Measurements from ENCODE around the gene PIP5K1C.
"Not testable (repeated sequence)": the region's sequence is repeated elsewhere in the genome, so short reads cannot be mapped to it uniquely, and the experiment has no call there.

PIP5K1C gene

DNA sequence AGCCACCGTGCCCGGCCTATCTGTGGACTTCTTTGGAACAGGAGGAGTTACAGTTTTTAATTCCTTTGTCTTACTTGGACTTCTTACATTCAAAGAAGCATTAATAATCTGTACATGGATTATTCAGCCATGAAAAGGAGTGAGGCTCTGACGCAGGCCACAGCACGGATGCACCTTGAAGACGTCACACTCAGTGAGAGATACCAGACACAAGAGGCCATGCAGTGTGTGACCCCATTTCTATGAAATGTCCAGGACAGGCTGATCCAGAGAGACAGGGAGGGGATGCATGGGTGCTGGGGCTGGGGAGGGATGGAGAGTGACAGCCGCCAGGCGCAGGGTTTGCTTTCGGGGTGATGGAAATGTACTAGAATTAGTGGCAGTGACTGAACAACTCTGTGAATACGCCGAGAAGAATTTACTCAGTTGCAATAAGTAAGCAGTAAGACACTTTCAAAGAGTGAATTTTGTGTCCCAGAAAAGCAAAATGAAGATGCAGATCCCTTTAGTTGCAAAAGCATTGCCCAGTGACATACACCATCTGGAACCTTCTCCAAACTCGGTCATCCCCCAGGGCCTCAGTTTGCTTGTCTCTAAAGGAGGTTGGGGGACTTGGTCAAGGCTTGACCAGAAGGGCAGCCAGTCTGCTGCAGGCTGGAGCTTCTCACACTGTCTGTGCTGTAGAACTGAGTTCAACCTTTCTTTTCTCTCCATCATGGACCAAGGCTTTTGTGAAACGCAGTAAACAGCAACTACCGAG lies 25.3 kb downstream of the PIP5K1C start:
- no peak for DNase-seq (ENCODE audit: low read depth, low spot score)

DNA sequence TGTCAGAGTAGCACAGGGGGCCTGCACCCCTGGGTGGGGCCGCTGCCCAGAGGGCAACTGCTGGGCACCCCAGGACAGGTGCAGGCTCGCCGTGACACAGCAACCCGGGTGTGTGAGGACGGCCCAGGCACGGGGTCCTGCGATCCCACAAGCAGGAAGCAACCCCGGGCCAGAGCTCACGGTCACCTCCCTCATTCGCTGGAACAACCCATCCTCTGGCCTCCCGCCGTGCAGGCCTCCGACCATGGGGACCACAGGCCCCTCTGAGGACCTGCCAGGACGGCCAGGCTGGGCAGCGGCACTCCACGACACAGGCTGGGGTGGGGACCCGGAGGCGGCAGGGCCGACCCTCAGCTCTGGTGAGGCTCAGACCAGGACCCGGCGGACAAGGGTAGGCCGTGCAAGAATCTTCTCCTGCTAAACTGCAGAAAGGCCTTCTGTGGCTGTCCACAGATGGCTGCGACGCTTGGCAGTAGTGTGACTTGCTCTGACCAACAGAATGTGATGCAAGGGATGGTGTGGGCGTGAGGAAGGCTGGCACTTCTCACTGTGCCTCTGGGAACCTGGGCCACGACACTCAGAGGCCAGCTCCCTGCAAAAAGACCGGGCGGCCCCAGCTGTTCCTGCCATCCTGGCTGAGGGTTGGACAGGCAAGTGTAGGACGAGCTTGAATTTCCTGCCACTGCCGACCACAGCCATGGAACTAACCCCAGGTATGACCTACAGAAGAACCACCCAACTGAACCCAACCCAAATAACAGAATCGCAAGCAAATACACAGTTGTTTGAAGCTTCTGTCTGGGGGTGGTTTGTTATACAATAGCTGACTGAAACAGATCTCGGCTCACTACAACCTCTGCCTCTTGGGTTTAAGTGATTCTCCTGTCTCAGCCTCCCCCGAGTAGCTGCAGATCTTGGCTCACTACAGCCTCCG lies 26.5 kb downstream of the PIP5K1C start:
- no peak for DNase-seq (ENCODE audit: low read depth, low spot score)

DNA sequence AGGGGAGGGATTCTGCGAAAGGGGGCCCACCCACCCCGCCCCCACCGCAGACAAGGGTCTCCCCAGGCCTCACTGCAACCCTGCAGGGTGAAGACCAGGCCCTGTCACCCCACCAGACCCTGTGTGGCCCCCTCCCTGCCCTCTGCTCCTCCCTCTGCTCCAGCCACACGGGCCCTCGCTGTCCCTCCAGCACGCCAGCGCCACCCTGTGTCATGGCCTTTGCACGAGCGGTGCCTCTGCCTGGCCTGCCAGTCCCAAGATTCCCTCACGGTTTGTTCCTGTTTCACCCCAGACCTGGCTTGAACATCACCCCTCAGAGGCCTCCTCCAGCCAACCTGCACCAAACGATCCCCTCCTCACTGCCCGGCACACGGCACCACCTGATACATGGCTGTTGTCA lies 27.3 kb downstream of the PIP5K1C start:
- DNase-seq (ENCODE audit: low read depth, low spot score) = no peak

DNA sequence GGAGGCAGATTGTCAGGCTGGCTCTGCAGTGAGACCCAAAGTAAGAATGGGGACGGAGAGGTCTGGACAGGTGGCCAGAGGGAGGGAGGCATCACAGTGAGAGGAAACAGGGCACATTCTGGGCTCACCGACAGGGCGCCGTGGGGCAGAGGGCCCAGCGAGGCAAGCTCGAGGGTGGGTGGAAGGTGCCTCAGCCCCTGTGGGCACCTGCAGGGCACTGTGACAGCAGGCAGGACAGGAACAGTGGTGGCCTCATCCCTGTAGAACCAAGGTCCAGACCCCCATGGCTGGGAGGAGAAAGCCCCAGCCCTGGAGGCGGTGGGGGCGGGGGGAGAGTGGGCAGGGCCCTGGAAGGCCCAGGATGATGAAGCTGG lies 27.7 kb downstream of the PIP5K1C start:
- DNase-seq (ENCODE audit: low read depth, low spot score) = no peak

DNA sequence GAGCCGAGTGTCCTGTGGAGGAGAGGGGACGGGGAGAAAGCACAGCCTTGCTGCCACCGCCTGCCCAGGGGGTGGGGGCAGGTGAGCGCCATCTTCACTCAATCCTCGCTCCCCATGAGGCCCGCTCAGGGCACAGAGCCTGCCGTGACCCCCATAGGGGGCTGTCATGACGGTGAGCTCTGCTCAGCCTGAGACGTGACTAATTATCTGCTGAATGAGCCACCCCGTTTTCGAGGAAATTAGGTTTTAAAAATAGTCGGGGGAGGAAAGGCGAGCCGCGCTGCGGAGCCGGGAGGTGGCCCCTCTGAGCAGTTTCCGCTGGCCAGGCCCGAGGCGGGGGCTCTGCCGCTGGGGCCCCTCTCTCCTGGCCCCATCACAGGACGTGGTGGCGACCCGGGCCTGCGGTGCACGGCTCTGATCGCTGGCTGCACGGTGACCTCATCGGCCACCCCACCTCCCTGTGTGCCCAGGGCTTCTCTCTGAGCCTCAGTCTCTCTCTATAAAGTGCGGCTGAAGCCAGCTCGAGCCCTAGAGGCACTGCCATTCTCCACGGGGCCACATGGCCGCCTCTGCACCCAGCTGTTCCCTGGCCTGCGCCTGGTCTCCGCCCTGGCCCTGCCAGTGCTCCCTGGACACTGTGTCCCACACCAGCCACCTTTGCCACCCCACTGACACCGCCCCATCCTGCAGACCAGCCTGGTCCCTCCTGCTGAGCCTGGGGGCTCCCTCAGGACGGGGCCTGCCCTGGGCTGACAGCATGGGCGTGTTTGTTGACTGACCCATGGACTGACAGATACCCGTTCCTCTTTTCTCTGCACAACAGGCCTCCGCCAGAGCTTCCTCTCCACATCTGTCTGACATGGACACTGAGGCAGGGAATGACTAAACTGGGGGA lies 28.3 kb downstream of the PIP5K1C start:
- no peak for DNase-seq (ENCODE audit: low read depth, low spot score)

DNA sequence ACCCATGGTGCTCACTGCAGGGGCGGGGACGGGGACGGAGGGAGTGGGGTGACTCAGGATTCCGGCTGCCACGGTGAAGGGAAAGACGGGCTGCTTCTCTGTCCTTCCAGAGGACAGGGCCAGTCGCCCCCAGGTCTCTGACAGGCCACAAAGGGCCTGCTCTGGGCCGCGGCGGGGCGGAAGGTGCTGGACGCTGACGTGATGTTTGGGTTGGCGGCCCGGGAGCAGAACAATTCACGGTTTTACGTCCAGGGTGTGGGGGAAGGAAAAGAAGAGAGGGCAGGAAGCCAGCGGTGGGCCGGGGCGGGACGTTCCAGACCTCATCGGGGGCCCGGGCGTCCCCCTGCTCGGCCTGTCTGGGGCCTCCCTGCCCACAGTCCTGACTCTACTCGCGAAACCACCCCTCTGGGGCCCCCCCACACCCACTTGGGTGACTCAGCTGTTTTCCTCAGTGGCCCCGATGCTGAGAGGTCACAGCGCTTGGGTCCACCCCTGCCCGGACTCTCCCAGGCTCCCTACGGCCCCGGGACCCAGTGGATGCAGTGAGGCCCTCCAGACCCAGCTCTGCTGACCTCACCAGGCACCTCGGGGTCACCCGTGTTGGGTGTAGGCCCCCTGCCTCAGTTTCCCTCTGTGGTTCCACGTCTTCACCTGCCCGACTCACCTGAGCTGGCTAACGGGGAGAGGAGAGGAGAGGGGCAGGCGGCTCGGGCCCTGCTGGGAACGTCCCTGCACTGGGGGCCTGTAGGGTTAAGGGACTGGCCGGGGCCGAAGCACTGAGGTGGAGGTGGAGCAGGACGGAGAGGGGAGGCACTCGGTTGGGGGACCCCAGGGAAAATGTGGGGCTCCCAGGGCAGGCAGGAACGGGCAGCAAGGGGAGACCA lies 29.2 kb downstream of the PIP5K1C start:
- DNase-seq (ENCODE audit: low read depth, low spot score) = no peak

DNA sequence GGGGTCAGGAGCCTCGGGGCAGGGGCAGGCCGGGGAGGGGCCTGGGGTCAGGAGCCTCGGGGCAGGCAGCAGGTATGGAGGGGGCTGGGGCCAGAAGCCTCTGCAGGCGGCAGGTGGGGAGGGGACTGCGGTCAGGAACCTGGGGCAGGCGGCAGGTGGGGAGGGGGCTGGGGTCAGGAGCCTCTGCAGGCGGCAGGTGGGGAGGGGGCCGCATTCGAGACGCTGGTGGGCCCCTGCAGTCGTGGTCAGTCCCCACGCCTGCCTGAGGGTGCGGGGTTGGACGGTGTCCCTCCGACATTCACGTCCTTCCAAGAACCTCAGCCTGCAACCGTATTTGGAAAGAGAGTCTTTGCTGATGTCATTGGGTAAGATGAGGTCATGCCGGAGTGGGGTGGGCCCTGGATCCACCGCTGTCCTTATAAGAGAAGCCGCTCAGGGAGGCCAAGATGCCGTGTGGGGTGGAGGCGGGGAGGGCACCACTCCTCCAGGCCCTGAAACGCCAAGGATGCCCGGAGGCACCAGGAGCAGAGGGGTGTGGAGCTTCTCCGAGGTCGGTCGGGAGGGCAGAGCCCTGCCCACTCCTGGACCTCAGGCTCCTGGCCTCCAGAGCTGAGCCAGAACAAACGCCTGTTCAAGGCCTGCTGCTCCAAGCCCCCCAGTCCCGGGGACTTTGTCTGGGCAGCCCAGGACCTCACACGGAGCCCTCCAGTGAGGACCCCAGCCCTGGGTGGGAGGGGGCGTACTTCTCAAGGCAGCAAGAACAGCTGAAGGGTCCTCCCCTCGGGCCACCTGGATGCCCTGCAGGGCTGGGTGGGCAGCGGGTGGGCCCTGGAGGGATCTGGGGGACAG lies 30.1 kb downstream of the PIP5K1C start:
- DNase-seq (ENCODE audit: low read depth, low spot score) = no peak

DNA sequence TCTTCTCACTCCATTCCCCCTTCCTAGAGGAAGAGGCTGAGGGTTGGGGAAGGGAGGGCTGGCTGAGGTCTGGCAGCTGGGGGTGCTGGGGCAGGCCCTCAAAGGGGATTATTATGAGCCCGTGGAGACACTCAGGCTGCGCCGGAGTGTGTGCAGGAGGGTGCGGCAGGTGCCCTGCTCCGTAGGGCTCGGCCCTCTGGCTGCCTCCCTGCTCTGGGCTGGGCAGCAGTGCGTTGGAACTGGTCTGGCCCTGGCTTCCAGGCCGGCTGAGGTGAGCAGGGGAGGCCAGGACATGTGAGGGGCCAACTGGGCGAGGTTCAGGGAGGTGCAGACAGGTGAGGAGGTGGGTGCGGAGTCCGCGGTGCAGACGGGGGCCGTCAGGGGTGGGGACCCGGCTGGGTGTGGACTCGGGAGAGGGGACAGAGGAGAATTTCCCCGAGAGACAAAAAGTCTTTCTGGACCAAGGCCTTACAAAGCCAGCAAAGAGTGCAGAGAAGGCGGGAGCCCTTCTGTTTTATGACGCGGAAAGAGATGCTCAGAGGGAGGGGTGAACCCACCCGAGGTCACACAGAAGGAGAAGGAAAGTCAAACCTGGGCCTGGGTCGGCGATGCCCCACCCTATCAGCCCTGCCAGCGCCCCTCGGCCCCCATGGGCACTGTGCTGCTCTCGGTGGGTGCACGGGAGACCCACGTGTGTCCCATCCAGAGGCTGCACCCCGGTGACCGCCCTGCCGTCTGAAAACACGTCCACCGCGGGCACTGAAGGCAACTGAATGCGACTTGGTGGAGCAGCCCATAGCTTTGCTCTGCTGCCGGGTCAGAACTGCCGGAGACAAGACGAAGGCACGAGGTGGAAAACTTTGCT lies 31.0 kb downstream of the PIP5K1C start:
- DNase-seq (ENCODE audit: low read depth, low spot score) = no peak

DNA sequence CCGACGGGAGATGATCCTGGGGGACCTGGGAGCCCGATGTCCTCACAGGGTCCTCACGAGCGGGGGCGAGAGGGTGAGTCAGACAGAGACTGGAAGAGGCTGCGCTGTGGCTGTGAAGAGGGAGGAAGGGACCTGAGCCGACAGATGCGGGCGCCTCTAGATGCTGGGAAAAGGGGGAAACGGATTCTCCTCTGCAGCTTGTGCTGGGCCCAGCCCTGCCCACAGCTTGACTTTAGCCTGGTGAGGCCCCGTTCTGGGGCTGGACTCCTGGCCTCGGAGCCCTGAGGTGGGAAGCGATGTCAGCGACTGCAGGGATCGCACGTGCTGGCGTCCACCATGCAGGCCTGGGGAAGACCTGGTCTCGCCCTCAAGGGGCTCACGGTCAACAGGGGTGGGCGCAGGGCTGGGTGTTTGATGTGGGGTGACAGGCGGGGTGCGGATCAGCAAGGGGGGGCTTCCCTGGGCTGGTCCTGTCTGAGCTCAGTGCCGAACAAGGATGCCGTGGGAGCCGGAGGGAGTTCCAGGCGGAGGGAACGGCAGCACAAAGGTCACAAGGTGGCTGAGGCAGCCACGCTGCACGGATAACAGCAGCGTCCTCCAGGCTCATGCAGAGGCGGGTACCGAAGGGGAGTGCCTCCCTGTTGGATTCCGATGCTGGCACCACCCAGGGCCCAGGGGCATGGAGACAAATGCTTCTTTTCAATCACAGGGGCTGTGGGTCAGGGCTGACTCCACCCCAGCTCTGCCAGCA lies 31.8 kb downstream of the PIP5K1C start:
- DNase-seq (ENCODE audit: low read depth, low spot score) = no peak

DNA sequence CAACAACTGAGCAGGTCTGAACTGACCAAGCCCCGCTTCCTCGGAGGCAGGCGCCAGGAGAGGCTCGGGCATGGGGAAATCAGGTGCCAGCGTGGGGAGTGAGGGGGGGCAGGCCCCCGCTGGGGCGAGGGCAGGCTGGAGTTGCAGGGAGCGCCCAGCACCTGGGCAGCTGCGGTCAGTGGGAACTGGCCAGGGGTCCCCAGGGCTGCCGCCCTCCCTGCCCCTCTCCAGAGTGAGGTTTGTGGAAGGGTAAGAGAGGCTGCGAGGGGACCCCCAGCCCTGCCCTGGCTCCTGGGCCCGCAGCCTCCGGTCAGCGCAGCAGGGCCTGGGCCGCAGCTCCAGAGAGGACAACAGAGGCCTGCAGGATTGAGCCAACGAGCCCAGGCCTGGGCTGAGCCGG lies 32.5 kb downstream of the PIP5K1C start:
- DNase-seq (ENCODE audit: low read depth, low spot score) = no peak

DNA sequence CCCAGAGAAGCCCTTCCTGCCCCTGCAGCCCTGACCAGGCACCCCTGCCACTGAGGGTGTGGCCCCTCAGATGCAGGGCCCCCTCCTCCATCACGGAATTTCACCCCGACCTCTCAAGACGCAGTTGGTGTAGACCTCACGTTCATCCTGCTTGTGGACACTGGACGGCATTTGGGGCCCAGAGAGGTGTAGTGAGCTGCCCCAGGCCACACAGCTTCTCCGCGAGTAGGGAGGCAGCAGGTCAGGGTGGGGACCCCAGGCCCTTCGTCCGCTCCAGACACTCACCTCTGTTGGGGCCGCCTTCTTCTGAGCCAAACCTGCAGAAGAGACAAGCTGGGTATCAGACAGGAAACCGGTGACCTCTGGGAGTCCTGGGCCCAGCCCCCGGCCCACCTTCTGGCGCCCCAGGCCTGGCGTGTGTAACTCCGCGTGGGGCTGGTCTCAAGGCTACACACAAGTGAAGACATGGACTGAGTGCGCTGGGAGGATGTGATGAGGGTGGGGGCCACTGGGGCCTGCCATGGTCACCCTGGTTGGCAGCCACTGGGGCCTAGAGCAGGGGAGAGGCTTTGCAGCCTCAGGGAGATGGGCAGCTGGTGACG lies 33.1 kb downstream of the PIP5K1C start:
- DNase-seq (ENCODE audit: low read depth, low spot score) = no peak

DNA sequence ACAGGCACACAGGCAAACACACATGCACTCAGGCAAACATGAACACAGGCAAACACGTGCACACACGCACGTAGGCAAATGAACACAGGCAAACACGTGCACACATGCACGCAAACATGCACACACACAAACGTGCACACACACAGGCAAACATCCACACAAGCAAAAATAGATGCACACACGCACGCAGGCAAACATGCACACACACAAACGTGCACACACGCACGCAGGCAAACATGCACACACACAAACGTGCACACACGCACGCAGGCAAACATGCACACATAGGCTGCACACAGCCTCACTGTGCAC lies 33.8 kb downstream of the PIP5K1C start:
- DNase-seq (ENCODE audit: low read depth, low spot score) = not testable (repeated sequence)

DNA sequence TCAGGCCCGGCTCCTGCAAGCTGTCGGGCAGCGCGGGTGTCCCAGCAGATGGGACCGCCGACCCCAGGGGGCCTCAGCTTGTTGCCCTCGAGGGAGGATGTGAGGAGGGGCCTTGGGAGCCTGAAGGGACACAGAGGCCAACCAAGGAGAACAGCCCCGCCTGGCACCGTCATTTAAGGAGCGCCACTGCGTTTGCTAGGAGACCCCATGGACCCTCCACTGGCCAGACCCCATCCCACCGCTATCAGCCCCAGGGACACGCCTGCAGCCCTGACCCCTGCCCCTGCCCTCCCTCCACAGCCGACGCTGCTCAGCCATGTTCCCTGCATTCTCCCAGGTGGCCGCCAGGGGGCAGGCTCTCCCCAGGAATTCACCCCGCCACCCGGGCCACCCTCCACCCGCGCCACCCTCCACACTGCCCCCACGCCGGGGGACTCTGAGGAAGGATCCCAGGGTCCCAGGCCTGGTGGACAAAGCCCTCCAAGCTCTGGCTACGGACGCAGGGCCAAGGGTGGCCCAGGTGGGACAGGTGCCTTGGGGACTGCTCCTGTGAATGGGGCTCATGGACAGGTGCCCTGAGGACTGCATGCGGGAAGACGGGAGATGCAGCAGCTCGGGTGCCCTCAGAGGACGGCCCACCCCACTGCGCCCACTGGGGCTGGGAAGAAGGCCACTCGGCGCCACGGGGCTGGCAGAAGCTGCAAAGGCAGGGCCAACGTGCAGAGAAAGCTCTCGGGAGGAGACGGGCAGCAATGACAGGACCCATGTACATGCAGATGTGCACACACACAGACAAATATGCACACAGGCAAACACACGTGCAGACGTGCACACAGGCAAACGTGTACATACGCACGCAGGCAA lies 34.4 kb downstream of the PIP5K1C start:
- DNase-seq (ENCODE audit: low read depth, low spot score) = peak; percentile 57

DNA sequence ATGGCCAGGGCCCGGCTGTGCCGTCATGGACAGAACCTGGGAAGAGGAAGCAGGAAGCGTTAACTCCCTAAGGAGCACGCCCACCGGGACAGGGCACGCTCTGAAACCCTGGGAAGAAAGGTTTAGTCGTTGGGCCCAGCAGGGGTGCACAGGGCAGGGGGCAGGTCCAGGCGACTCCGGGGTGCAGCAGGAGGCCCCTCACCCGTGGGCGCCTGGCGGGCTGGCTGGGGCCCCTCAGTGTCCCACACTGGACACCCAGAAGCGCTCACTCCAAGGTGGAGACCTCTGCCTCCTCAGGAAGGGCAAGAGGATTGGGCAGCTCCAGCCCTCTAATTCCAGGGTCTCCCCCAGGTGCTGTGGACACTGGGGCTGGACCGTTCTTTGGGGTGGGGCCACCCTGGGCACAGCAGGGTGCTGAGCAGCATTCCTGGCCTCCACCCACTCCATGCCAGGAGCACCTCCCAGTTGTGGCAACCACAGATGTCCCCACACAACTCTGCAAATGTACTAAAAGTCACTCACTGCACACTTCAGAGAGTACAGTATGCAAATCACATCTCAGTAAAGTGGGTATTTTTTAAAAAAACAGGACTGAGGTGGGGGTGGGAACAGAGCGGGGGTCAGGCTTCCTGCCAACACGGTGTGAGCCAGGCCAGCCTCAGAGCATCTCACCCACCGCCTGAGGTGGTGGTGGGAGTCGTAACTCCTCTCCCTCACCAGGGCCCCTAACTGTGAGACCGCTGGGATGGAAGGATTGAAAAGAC lies 35.2 kb downstream of the PIP5K1C start:
- no peak for DNase-seq (ENCODE audit: low read depth, low spot score)

DNA sequence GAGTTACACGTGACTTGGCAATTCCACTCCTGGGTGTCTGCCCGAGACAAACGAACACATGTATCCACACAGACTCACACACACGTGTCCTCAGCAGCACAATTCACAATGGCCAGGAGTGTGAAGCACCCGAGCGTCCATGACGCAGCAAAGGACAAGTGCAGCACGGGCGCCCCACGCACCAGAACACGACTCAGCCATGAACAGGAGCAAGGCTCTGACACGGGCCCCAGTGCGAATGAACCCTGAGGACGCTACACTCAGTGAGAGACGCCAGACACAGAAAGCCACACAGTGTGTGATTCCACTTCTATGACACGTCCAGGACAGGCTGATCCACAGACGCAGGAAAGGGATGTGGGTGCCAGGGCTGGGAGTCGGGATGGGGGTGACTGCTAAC lies 36.4 kb downstream of the PIP5K1C start:
- DNase-seq (ENCODE audit: low read depth, low spot score) = no peak

Data from activated naive CD8-positive, alpha-beta T cell treated with anti-CD3 and anti-CD28 coated beads, Interleukin-2, amount 50 U/mL, for 16 hours (primary cell).